Endothelial cell (in vitro differentiated cells): ENCODE measurements around the gene STT3B. TPM values are rescaled to one million over a fixed set of nuclear protein-coding genes. Genes with fewer than 3 reads are reported as not detected.
A peak's percentile ranks its signal among the peaks of the same experiment; 100 is the strongest.

Experiments used
- DNase-seq: peaks from one replicate; pipeline ENCODE4 v3.0.0; 2021; ENCODE audit warnings: low spot score
- H3K27ac Mint-ChIP-seq: one replicate; pipeline ENCODE4 v1.8.0; 2021; ENCODE audit warnings: mixed read lengths, inconsistent platforms; ENCODE audit not compliant: unreplicated experiment
- H3K27me3 Mint-ChIP-seq: one replicate; pipeline ENCODE4 v1.8.0; 2021; ENCODE audit warnings: mild to moderate bottlenecking, moderate library complexity, mixed read lengths, inconsistent platforms; ENCODE audit not compliant: unreplicated experiment
- H3K36me3 Mint-ChIP-seq: one replicate; pipeline ENCODE4 v1.8.0; 2021; ENCODE audit warnings: mild to moderate bottlenecking, low read depth, mixed read lengths, inconsistent platforms; ENCODE audit not compliant: unreplicated experiment
- H3K4me1 Mint-ChIP-seq: one replicate; pipeline ENCODE4 v1.8.0; 2021; ENCODE audit warnings: mild to moderate bottlenecking, mixed read lengths, inconsistent platforms; ENCODE audit not compliant: unreplicated experiment
- H3K4me3 Mint-ChIP-seq: one replicate; pipeline ENCODE4 v1.8.0; 2021; ENCODE audit warnings: mild to moderate bottlenecking, mixed read lengths, inconsistent platforms; ENCODE audit not compliant: unreplicated experiment
- H3K9me3 Mint-ChIP-seq: one replicate; pipeline ENCODE4 v1.8.0; 2021; ENCODE audit warnings: mixed read lengths, inconsistent platforms; ENCODE audit not compliant: unreplicated experiment
- CTCF ChIP-seq: fragments of 200-600 bp; sonication (generic); IDR thresholded peaks from one replicate; pipeline ENCODE4 v1.5.0; 2021; ENCODE audit warnings: antibody characterized with exemption; ENCODE audit not compliant: unreplicated experiment
- long read RNA-seq: library from polyadenylated mRNA; unstranded; transcript quantifications from one replicate; pipeline ENCODE4 v2.0.0, GENCODE V29; 2020; ENCODE audit not compliant: unreplicated experiment
- total RNA-seq: library from RNA; stranded (reverse); fragmentation: NEBNext Ultra II Directional; extraction: Animal tissue kit (Norgen Biotek cat#: 25700); gene quantifications from one replicate; pipeline ENCODE4 v1.2.1, GENCODE V29; 2021; ENCODE audit not compliant: unreplicated experiment

Gene STT3B
- total RNA-seq: 103 TPM
- long read RNA-seq, full-length matches to known transcripts: 10 of 14 reads
- long read RNA-seq, partial matches to known transcripts: 3 of 14 reads
- long read RNA-seq, other reads (novel, unspliced or antisense): 1 of 14 reads

GRCh38 chr3:31532587-31533168 is at the start of gene STT3B:
TSS of gene STT3B (plus strand) at chr3:31532925. CDS start at chr3:31532999, 74 bp downstream.
- Mint-ChIP-seq H3K9me3 (no peaks in the 10 kb centered on the region), H3K27ac (peak within 1 kb of the TSS; percentile 93), H3K27me3 (peaks cover 9% of the 10 kb centered on the region), H3K36me3 (no peaks in the 10 kb centered on the region), H3K4me3 (peak within 1 kb of the TSS; percentile 98), H3K4me1 (peaks cover 23% of the 10 kb centered on the region)
- TF ChIP-seq CTCF: no peak
- DNase-seq: no peak

DNA sequence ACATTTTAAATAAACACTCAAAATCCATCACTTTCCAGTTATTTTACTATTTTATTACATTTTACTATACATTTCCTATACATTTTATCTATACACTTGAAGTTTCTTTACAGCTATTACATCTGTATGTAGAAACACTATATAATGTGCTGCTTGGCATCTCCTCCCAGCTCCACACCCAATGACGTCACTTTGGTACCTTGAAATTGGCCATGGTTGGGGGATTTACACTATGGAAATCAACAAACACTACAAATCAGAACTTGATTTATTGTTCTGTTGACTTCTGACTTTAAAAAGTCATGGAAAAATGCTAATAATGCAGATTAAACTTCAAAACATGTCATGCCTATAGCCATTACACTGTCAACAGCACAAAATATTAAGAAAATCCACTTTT is 48.9 kb upstream of the STT3B start:
- H3K4me3 Mint-ChIP-seq: no peak overlapping the region
- DNase-seq: no peak
- no peak for TF ChIP-seq CTCF
- no peak overlapping the region for H3K27ac Mint-ChIP-seq
- peaks cover 2% of the 10 kb centered on the region for H3K27me3 Mint-ChIP-seq
- no peaks in the 10 kb centered on the region for H3K9me3 Mint-ChIP-seq
- H3K36me3 Mint-ChIP-seq: no peaks in the 10 kb centered on the region
- H3K4me1 Mint-ChIP-seq: peaks cover 7% of the 10 kb centered on the region

GRCh38 chr3:31485196-31485595 is 47.5 kb upstream of the STT3B start:
- H3K4me1 Mint-ChIP-seq: peaks cover 7% of the 10 kb centered on the region
- H3K36me3 Mint-ChIP-seq: no peaks in the 10 kb centered on the region
- H3K27me3 Mint-ChIP-seq: peaks cover 2% of the 10 kb centered on the region
- H3K27ac Mint-ChIP-seq: no peak overlapping the region
- no peak overlapping the region for H3K4me3 Mint-ChIP-seq
- no peak for DNase-seq
- H3K9me3 Mint-ChIP-seq: no peaks in the 10 kb centered on the region
- no peak for TF ChIP-seq CTCF

- H3K9me3 Mint-ChIP-seq: no peaks in the 10 kb centered on the region
- no peak overlapping the region for H3K27ac Mint-ChIP-seq
- DNase-seq: no peak
- no peak overlapping the region for H3K4me3 Mint-ChIP-seq
- TF ChIP-seq CTCF: no peak
- peaks cover 7% of the 10 kb centered on the region for H3K4me1 Mint-ChIP-seq
- H3K27me3 Mint-ChIP-seq: peaks cover 2% of the 10 kb centered on the region
- H3K36me3 Mint-ChIP-seq: no peaks in the 10 kb centered on the region
Measured at GRCh38 chr3:31486865-31487533, 45.7 kb upstream of the STT3B start.

DNA sequence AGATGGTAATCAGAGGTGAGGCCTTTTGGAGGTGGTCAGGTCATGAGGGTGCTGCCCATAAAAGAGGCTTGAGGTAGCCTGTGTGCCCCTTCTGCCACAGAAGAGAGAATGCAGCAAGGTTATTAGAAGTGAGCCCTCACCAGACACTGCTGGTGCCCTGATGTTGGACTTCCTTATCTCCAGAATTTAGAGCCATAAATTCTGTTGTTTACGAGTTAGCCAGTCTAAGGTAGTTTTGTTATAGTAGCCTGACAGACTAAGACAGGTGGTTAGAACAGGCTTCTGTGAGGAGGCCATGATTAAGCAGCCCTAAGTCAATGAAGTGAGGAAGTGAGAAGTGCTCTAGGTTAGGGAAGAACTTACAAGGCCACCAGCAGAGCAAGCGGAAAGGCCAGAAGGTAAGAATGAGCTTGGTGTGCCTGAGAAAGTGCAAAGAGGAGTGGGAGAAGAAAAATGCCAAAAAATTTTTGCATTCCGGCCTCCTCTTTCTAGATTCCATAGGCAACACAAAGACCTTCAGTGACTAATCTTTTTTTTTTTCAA is 44.2 kb upstream of the STT3B start:
- Mint-ChIP-seq H3K9me3 (no peaks in the 10 kb centered on the region), H3K27ac (no peak overlapping the region), H3K4me1 (peaks cover 7% of the 10 kb centered on the region), H3K27me3 (peaks cover 2% of the 10 kb centered on the region), H3K4me3 (no peak overlapping the region), H3K36me3 (no peaks in the 10 kb centered on the region)
- no peak for DNase-seq
- TF ChIP-seq CTCF: no peak
